ENCODE data around the gene DRICH1.
"Not testable (repeated sequence)": the region's sequence is repeated elsewhere in the genome, so short reads cannot be mapped to it uniquely, and the experiment has no call there.

DNA sequence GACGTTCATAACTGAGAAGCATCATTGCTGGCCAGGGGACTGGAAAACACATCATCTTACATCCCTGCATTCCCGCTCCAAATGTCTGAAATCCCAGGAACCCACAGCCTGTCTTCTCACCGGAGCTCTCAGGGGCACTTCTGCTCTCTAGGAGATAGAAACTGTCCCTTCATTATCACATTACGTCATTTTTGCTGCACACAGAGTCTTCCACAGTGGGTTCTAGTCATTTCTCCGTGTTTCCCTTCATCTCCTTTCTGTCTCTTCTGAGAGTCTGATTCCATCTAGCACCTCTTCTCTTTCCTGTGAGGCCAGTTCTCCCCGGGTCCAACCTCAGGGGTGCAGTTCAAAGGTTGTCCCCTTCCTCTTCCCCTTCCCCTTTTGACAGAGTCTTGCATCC is 36.2 kb downstream of the DRICH1 start:
- TF ChIP-seq, protein P1, sequence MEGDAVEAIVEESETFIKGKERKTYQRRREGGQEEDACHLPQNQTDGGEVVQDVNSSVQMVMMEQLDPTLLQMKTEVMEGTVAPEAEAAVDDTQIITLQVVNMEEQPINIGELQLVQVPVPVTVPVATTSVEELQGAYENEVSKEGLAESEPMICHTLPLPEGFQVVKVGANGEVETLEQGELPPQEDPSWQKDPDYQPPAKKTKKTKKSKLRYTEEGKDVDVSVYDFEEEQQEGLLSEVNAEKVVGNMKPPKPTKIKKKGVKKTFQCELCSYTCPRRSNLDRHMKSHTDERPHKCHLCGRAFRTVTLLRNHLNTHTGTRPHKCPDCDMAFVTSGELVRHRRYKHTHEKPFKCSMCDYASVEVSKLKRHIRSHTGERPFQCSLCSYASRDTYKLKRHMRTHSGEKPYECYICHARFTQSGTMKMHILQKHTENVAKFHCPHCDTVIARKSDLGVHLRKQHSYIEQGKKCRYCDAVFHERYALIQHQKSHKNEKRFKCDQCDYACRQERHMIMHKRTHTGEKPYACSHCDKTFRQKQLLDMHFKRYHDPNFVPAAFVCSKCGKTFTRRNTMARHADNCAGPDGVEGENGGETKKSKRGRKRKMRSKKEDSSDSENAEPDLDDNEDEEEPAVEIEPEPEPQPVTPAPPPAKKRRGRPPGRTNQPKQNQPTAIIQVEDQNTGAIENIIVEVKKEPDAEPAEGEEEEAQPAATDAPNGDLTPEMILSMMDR (conservative IDR thresholded peaks at IDR 0.05; ENCODE audit: low read depth, low read length), result not testable (repeated sequence)
- TF ChIP-seq EZH2 (IDR thresholded peaks at IDR 0.05; ENCODE audit: low read length, unreplicated experiment); EZH2phosphoT487 (IDR thresholded peaks at IDR 0.05; ENCODE audit: borderline replicate concordance, low read length): not testable (repeated sequence)

All from PC-3 (cell line).